HCT116 (cell line): ENCODE results near the gene CIRBP. TPM values are rescaled to one million over a fixed set of nuclear protein-coding genes. Genes with fewer than 3 reads are reported as not detected.

ENCODE experiments used
- ATAC-seq: fragments of 200-7000 bp; cut with Tn5 transposase; 2 replicates; pipeline ENCODE4 v1.9.1; 2020; ENCODE audit warnings: mild to moderate bottlenecking, moderate library complexity
- BruUV-seq: library from RNA; stranded (reverse); fragments of 400-500 nt; replicated peaks from 2 replicates; lab custom pipeline; 2021; lab: Mats Ljungman, UMichigan
- CTCF ChIA-PET: fragments of 300-600 bp; sonication (Branson Sonifier 250); formaldehyde crosslinking; loops from one replicate; lab custom pipeline; 2021; ENCODE audit warnings: antibody characterized with exemption; lab: Charles Lee
- POLR2A ChIA-PET: fragments of 300-600, 350-600 bp; sonication (Branson Sonifier 250); formaldehyde crosslinking; loops from one replicate; lab custom pipeline; 2021; ENCODE audit warnings: antibody characterized with exemption; lab: Charles Lee
- RAD21 ChIA-PET, 2 experiments: fragments of 300-600 bp; sonication (Branson Sonifier 250); formaldehyde crosslinking; loops; one replicate each; lab custom pipeline; 2023; ENCODE audit warnings: low total read pairs in 2 of 2; ENCODE audit not compliant: uncharacterized antibody in 2 of 2, unreplicated experiment in 2 of 2, low non-redundant PET in 1 of 2; lab: Charles Lee
- DNase-seq: peaks from one replicate; pipeline ENCODE4 v3.0.0-alpha.2; 2010; ENCODE audit warnings: low read depth, low spot score
- H2AFZ ChIP-seq: fragments of 200-600 bp; shearing (Covaris generic), sonication (generic); 2 replicates; pipeline ENCODE4 v1.6.1; 2017; ENCODE audit warnings: low read depth, mixed run types, mixed read lengths, antibody characterized with exemption, low read length; ENCODE audit not compliant: poor library complexity, severe bottlenecking
- H3K27ac ChIP-seq: 2 replicates; pipeline ENCODE4 v1.5.1; 2012; ENCODE audit warnings: low read depth, low read length
- H3K27me3 ChIP-seq: fragments of 200-600 bp; sonication (generic); 2 replicates; pipeline ENCODE4 v1.6.1; 2016; ENCODE audit warnings: mixed run types, low read length, mixed read lengths; ENCODE audit not compliant: insufficient read depth
- H3K36me3 ChIP-seq, 2 experiments: fragments of 200-500 bp in 1 of 2; fragments of 200-600 bp in 1 of 2; sonication (Bioruptor generic) in 1 of 2; sonication (generic) in 1 of 2; 2 replicates each; pipeline versions ENCODE4 v1.5.1 to v1.6.1; 2014 to 2016; ENCODE audit warnings: low read length in 2 of 2, inconsistent platforms in 1 of 2, mixed read lengths in 1 of 2, mixed run types in 1 of 2; ENCODE audit not compliant: insufficient read depth in 2 of 2, control insufficient read depth in 1 of 2
- H3K4me1 ChIP-seq, 2 experiments: fragments of 200-600 bp in 1 of 2; sonication (generic) in 1 of 2; 2 replicates each; pipeline versions ENCODE4 v1.5.1 to v1.6.1; 2012 to 2017; ENCODE audit warnings: low read length in 2 of 2, inconsistent platforms in 1 of 2, mild to moderate bottlenecking in 1 of 2, mixed read lengths in 1 of 2, mixed run types in 1 of 2, moderate library complexity in 1 of 2; ENCODE audit not compliant: insufficient read depth in 2 of 2, control insufficient read depth in 1 of 2
- H3K4me2 ChIP-seq: fragments of 200-600 bp; sonication (generic); 2 replicates; pipeline ENCODE4 v1.6.1; 2017; ENCODE audit warnings: mixed run types, low read length, mixed read lengths
- H3K4me3 ChIP-seq, 2 experiments: fragments of 200-600 bp in 1 of 2; sonication (generic) in 1 of 2; replicated peaks in 1 of 2; 2 replicates each; pipeline ENCODE4 v1.5.1; 2011 to 2016; ENCODE audit warnings: low read length in 2 of 2, control low read depth in 1 of 2, low read depth in 1 of 2, mild to moderate bottlenecking in 1 of 2, mixed read lengths in 1 of 2, mixed run types in 1 of 2
- H3K79me2 ChIP-seq: fragments of 200-600 bp; sonication (generic); 2 replicates; pipeline ENCODE4 v1.6.1; 2017; ENCODE audit warnings: mild to moderate bottlenecking, mixed run types, low read length, moderate library complexity, mixed read lengths; ENCODE audit not compliant: insufficient read depth
- H3K9ac ChIP-seq: fragments of 200-600 bp; sonication (generic); 2 replicates; pipeline ENCODE4 v1.6.1; 2016; ENCODE audit warnings: low read length, mixed read lengths
- H3K9me2 ChIP-seq: fragments of 200-600 bp; sonication (generic), shearing (Covaris generic); 2 replicates; pipeline ENCODE4 v1.6.1; 2017; ENCODE audit warnings: mixed run types, mild to moderate bottlenecking, moderate library complexity; ENCODE audit not compliant: insufficient read depth
- H3K9me3 ChIP-seq, 2 experiments: fragments of 200-500 bp in 1 of 2; fragments of 200-600 bp in 1 of 2; sonication (Bioruptor generic) in 1 of 2; sonication (generic) in 1 of 2; 2 replicates each; pipeline ENCODE4 v1.6.1; 2014 to 2017; ENCODE audit warnings: low read length in 2 of 2, mixed read lengths in 2 of 2, inconsistent platforms in 1 of 2, low read depth in 1 of 2, mild to moderate bottlenecking in 1 of 2, mixed run types in 1 of 2, moderate library complexity in 1 of 2; ENCODE audit not compliant: control insufficient read depth in 1 of 2, insufficient read depth in 1 of 2
- H4K20me1 ChIP-seq: fragments of 200-600 bp; sonication (generic), shearing (Covaris generic); 2 replicates; pipeline ENCODE4 v1.6.1; 2017; ENCODE audit warnings: mixed run types, mild to moderate bottlenecking, moderate library complexity; ENCODE audit not compliant: insufficient read depth
- CBX3 ChIP-seq: IDR thresholded peaks from 2 replicates; pipeline ENCODE4 v1.6.1; 2012; ENCODE audit warnings: low read depth
- CEBPB ChIP-seq: IDR thresholded peaks from 2 replicates; pipeline ENCODE4 v1.6.1; 2012; ENCODE audit warnings: low read depth
- EGR1 ChIP-seq: IDR thresholded peaks from 2 replicates; pipeline ENCODE4 v1.6.1; 2012; ENCODE audit warnings: low read depth
- ELF1 ChIP-seq: IDR thresholded peaks from 2 replicates; pipeline ENCODE4 v1.6.1; 2012; ENCODE audit warnings: low read depth, borderline replicate concordance
- JUND ChIP-seq: IDR thresholded peaks from 2 replicates; pipeline ENCODE4 v1.6.1; 2012
- POLR2A ChIP-seq: IDR thresholded peaks from 2 replicates; pipeline ENCODE4 v1.7.0; 2011; ENCODE audit warnings: borderline replicate concordance; ENCODE audit not compliant: insufficient read depth, insufficient read length; ENCODE audit errors: extremely low read depth
- POLR2AphosphoS5 ChIP-seq: IDR thresholded peaks from 2 replicates; pipeline ENCODE4 v1.6.1; 2011; ENCODE audit warnings: mild to moderate bottlenecking, low read depth, low read length, moderate library complexity
- SIN3A ChIP-seq: IDR thresholded peaks from 2 replicates; pipeline ENCODE4 v1.6.1; 2012; ENCODE audit warnings: low read depth
- SP1 ChIP-seq: IDR thresholded peaks from 2 replicates; pipeline ENCODE4 v1.6.1; 2012; ENCODE audit warnings: low read depth
- SRF ChIP-seq: IDR thresholded peaks from 2 replicates; pipeline ENCODE4 v1.6.1; 2012; ENCODE audit warnings: low read depth
- intact Hi-C: fragments of 100-400 bp; cut with micrococcal nuclease; formaldehyde crosslinking; loops from 2 replicates; pipeline ENCODE4 v1.10.0; 2022
- total RNA-seq: library from RNA; stranded (reverse); gene quantifications from one replicate; pipeline ENCODE4 v1.2.1, GENCODE V29; 2021; ENCODE audit not compliant: unreplicated experiment
- TF ChIP-seq, protein P1 (sequence below), 3 experiments: fragments of 200-600 bp in 1 of 3; sonication (generic) in 1 of 3; IDR thresholded peaks in 2 of 3; conservative IDR thresholded peaks in 1 of 3; 2 replicates each; pipeline ENCODE4 v1.5.1; 2012 to 2017; ENCODE audit warnings: low read depth in 2 of 3, low read length in 2 of 3, antibody characterized with exemption in 1 of 3, borderline replicate concordance in 1 of 3, control low read depth in 1 of 3, mild to moderate bottlenecking in 1 of 3, mixed read lengths in 1 of 3, mixed run types in 1 of 3, moderate library complexity in 1 of 3; ENCODE audit not compliant: insufficient read depth in 1 of 3
- TF ChIP-seq, protein P2 (sequence below): IDR thresholded peaks from 2 replicates; pipeline ENCODE4 v1.6.1; 2012
- TF ChIP-seq, protein P3 (sequence below): IDR thresholded peaks from 2 replicates; pipeline ENCODE4 v1.6.1; 2012
- TF ChIP-seq, protein P4 (sequence below): IDR thresholded peaks from 2 replicates; pipeline ENCODE4 v1.6.1; 2012; ENCODE audit warnings: low read depth
- TF ChIP-seq, protein P5 (sequence below): IDR thresholded peaks from 2 replicates; pipeline ENCODE4 v1.6.1; 2011; ENCODE audit warnings: mild to moderate bottlenecking, low read length, moderate library complexity; ENCODE audit not compliant: insufficient replicate concordance; ENCODE audit errors: extremely low read depth

Gene CIRBP
- total RNA-seq, 1 experiment from 2014 or later = 276 TPM

DNA sequence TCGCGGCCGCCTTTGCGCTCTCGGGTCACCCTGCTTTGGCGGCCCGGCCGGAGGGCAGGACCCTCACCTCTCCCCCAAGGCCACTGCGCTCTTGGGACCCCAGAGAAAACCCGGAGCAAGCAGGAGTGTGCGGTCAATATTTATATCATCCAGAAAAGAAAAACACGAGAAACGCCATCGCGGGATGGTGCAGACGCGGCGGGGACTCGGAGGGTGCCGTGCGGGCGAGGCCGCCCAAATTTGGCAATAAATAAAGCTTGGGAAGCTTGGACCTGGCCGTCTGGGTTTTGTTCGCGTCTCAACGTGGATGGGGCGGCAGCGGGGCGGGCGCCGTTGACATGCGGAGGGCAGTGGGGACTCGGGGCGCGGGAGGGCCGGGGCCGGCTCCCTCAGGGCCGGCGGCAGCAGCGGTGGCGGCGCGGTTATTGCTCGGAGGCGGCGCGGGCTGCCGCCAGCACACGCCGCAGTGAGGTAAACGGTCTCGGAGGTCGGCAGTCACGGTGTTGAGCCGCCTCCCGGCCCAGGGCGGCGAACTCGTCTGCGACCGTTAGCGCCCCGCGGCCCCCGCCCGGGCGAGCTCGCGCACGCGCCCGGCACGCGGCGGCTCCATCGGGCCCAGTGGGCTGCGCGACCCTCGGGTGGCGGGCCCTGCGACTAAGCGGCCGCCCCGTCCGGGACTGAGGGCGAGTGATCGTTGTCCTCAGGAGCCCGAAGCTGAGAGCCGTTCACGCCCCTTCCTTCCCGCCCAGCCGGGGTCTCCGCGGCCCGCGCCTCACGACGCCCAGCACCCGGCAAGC, 40.8 kb upstream of the CIRBP start:
- peak overlapping the region; percentile 92 for H3K27ac ChIP-seq
- H3K27me3 ChIP-seq = no peaks in the 10 kb centered on the region
- ChIA-PET RAD21 (no interaction called here), CTCF (interaction anchor here (0.6 to 1.3 kb wide), 4 partner anchors 9 to 115 kb away, joined by 3 to 5 read pairs (median 3); no protein-coding TSS in a partner anchor), POLR2A (interaction anchor here (0.7 to 1.1 kb wide), 2 partner anchors 8 to 41 kb away, joined by 3 to 4 read pairs; partner anchors contain the start of gene CIRBP)
- H3K9me2 ChIP-seq = no peaks in the 10 kb centered on the region
- H3K4me3 ChIP-seq = no peak overlapping the region
- DNase-seq (no peak), ATAC-seq (no peak)
- no peaks in the 10 kb centered on the region for H3K9me3 ChIP-seq
- H3K4me2 ChIP-seq = peak overlapping the region; percentile 66
- peaks cover 17 to 40% of the 10 kb centered on the region in 2 experiments for H3K4me1 ChIP-seq
- H4K20me1 ChIP-seq = no peaks in the 10 kb centered on the region
- no TSS peak for BruUV-seq
- peak overlapping the region; percentile 47 for H3K9ac ChIP-seq
- no peak overlapping the region for H2AFZ ChIP-seq
- TF ChIP-seq POLR2A = no peak
- TF ChIP-seq SRF = no peak
- no peak for TF ChIP-seq CBX3
- TF ChIP-seq JUND = no peak
- no peak for TF ChIP-seq CEBPB
- TF ChIP-seq SP1 = no peak
- no peak for TF ChIP-seq SIN3A
- no peak for TF ChIP-seq EGR1
- TF ChIP-seq, protein P1, sequence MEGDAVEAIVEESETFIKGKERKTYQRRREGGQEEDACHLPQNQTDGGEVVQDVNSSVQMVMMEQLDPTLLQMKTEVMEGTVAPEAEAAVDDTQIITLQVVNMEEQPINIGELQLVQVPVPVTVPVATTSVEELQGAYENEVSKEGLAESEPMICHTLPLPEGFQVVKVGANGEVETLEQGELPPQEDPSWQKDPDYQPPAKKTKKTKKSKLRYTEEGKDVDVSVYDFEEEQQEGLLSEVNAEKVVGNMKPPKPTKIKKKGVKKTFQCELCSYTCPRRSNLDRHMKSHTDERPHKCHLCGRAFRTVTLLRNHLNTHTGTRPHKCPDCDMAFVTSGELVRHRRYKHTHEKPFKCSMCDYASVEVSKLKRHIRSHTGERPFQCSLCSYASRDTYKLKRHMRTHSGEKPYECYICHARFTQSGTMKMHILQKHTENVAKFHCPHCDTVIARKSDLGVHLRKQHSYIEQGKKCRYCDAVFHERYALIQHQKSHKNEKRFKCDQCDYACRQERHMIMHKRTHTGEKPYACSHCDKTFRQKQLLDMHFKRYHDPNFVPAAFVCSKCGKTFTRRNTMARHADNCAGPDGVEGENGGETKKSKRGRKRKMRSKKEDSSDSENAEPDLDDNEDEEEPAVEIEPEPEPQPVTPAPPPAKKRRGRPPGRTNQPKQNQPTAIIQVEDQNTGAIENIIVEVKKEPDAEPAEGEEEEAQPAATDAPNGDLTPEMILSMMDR (IDR thresholded peaks at IDR 0.05 in 2 of 3, conservative IDR thresholded peaks at IDR 0.05 in 1 of 3; ENCODE audit: borderline replicate concordance in 1 of 3, insufficient read depth in 1 of 3, low read depth in 2 of 3, low read length in 2 of 3) = no peak
- TF ChIP-seq POLR2AphosphoS5 = no peak
- TF ChIP-seq, protein P2, sequence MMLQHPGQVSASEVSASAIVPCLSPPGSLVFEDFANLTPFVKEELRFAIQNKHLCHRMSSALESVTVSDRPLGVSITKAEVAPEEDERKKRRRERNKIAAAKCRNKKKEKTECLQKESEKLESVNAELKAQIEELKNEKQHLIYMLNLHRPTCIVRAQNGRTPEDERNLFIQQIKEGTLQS = no peak
- TF ChIP-seq, protein P3, sequence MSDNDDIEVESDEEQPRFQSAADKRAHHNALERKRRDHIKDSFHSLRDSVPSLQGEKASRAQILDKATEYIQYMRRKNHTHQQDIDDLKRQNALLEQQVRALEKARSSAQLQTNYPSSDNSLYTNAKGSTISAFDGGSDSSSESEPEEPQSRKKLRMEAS = no peak
- TF ChIP-seq, protein P4, sequence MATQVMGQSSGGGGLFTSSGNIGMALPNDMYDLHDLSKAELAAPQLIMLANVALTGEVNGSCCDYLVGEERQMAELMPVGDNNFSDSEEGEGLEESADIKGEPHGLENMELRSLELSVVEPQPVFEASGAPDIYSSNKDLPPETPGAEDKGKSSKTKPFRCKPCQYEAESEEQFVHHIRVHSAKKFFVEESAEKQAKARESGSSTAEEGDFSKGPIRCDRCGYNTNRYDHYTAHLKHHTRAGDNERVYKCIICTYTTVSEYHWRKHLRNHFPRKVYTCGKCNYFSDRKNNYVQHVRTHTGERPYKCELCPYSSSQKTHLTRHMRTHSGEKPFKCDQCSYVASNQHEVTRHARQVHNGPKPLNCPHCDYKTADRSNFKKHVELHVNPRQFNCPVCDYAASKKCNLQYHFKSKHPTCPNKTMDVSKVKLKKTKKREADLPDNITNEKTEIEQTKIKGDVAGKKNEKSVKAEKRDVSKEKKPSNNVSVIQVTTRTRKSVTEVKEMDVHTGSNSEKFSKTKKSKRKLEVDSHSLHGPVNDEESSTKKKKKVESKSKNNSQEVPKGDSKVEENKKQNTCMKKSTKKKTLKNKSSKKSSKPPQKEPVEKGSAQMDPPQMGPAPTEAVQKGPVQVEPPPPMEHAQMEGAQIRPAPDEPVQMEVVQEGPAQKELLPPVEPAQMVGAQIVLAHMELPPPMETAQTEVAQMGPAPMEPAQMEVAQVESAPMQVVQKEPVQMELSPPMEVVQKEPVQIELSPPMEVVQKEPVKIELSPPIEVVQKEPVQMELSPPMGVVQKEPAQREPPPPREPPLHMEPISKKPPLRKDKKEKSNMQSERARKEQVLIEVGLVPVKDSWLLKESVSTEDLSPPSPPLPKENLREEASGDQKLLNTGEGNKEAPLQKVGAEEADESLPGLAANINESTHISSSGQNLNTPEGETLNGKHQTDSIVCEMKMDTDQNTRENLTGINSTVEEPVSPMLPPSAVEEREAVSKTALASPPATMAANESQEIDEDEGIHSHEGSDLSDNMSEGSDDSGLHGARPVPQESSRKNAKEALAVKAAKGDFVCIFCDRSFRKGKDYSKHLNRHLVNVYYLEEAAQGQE = no peak
- TF ChIP-seq, protein P5, sequence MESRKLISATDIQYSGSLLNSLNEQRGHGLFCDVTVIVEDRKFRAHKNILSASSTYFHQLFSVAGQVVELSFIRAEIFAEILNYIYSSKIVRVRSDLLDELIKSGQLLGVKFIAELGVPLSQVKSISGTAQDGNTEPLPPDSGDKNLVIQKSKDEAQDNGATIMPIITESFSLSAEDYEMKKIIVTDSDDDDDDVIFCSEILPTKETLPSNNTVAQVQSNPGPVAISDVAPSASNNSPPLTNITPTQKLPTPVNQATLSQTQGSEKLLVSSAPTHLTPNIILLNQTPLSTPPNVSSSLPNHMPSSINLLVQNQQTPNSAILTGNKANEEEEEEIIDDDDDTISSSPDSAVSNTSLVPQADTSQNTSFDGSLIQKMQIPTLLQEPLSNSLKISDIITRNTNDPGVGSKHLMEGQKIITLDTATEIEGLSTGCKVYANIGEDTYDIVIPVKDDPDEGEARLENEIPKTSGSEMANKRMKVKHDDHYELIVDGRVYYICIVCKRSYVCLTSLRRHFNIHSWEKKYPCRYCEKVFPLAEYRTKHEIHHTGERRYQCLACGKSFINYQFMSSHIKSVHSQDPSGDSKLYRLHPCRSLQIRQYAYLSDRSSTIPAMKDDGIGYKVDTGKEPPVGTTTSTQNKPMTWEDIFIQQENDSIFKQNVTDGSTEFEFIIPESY = no peak
- TF ChIP-seq ELF1 = no peak
- peaks cover 0 to 5% of the 10 kb centered on the region in 2 experiments; a peak in 2 of 4 replicates for H3K36me3 ChIP-seq
- H3K79me2 ChIP-seq = no peaks in the 10 kb centered on the region; the same call in 1 of the 2 replicates
- intact Hi-C loops = no loop called here
